HEK293 (cell line): ENCODE measurements around the gene RNPEP.
A peak's percentile ranks its signal among the peaks of the same experiment; 100 is the strongest.

Source experiments
- CTCF ChIP-seq: fragments of 450-650 bp; formaldehyde crosslinking; IDR thresholded peaks from 2 replicates; pipeline ENCODE4 v1.5.1; 2016; ENCODE audit warnings: missing biosample characterization, missing genetic modification characterization
- GLIS2 ChIP-seq: fragments of 450-650 bp; formaldehyde crosslinking; IDR thresholded peaks from 2 replicates; pipeline ENCODE4 v1.5.1; 2016; ENCODE audit warnings: missing biosample characterization, missing genetic modification characterization
- HOXC10 ChIP-seq: sonication (generic); formaldehyde crosslinking; IDR thresholded peaks from 2 replicates; pipeline ENCODE4 v1.8.1; 2023; ENCODE audit warnings: mild to moderate bottlenecking, missing genetic modification reagents
- IKZF3 ChIP-seq: fragments of 450-650 bp; IDR thresholded peaks from 2 replicates; pipeline ENCODE4 v1.5.0; 2018; ENCODE audit warnings: missing biosample characterization, mild to moderate bottlenecking, missing genetic modification characterization, moderate library complexity
- OVOL3 ChIP-seq: fragments of 450-650 bp; formaldehyde crosslinking; IDR thresholded peaks from 2 replicates; pipeline ENCODE4 v1.5.1; 2016; ENCODE audit warnings: missing biosample characterization, missing genetic modification characterization
- PRDM2 ChIP-seq: fragments of 450-650 bp; formaldehyde crosslinking; IDR thresholded peaks from 2 replicates; pipeline ENCODE4 v1.5.1; 2016; ENCODE audit warnings: missing biosample characterization, missing genetic modification characterization, borderline replicate concordance
- ZBTB17 ChIP-seq: fragments of 450-650 bp; formaldehyde crosslinking; IDR thresholded peaks from 2 replicates; pipeline ENCODE4 v1.5.1; 2016; ENCODE audit warnings: missing biosample characterization, missing genetic modification characterization
- ZBTB20 ChIP-seq: fragments of 450-650 bp; formaldehyde crosslinking; IDR thresholded peaks from 2 replicates; pipeline ENCODE4 v1.5.1; 2016; ENCODE audit warnings: missing biosample characterization, missing genetic modification characterization
- ZBTB44 ChIP-seq: fragments of 450-650 bp; IDR thresholded peaks from 2 replicates; pipeline ENCODE4 v1.5.1; 2018; ENCODE audit warnings: missing biosample characterization, mild to moderate bottlenecking, missing genetic modification characterization
- ZBTB48 ChIP-seq: fragments of 450-650 bp; formaldehyde crosslinking; IDR thresholded peaks from 2 replicates; pipeline ENCODE4 v1.5.1; 2016; ENCODE audit warnings: missing biosample characterization, missing genetic modification characterization
- ZBTB8A ChIP-seq: fragments of 450-650 bp; formaldehyde crosslinking; IDR thresholded peaks from 2 replicates; pipeline ENCODE4 v1.5.1; 2016; ENCODE audit warnings: missing biosample characterization, missing genetic modification characterization
- ZNF121 ChIP-seq: fragments of 450-650 bp; formaldehyde crosslinking; IDR thresholded peaks from 2 replicates; pipeline ENCODE4 v1.5.1; 2016; ENCODE audit warnings: missing biosample characterization, missing genetic modification characterization
- ZNF16 ChIP-seq: fragments of 450-650 bp; formaldehyde crosslinking; IDR thresholded peaks from 2 replicates; pipeline ENCODE4 v1.5.1; 2016; ENCODE audit warnings: low read depth, missing biosample characterization, missing genetic modification characterization
- ZNF174 ChIP-seq: fragments of 450-650 bp; formaldehyde crosslinking; IDR thresholded peaks from 2 replicates; pipeline ENCODE4 v1.5.0; 2017; ENCODE audit warnings: missing biosample characterization, mild to moderate bottlenecking, missing genetic modification characterization
- ZNF2 ChIP-seq: fragments of 450-650 bp; formaldehyde crosslinking; IDR thresholded peaks from 2 replicates; pipeline ENCODE4 v1.5.1; 2016; ENCODE audit warnings: missing biosample characterization, missing genetic modification characterization
- ZNF335 ChIP-seq: fragments of 450-650 bp; formaldehyde crosslinking; conservative IDR thresholded peaks from 2 replicates; pipeline ENCODE4 v1.5.1; 2016; ENCODE audit warnings: missing biosample characterization, missing genetic modification characterization
- ZNF341 ChIP-seq: fragments of 450-650 bp; formaldehyde crosslinking; IDR thresholded peaks from 2 replicates; pipeline ENCODE4; 2016; ENCODE audit warnings: low read depth, missing biosample characterization, missing genetic modification characterization
- ZNF473 ChIP-seq: fragments of 450-650 bp; formaldehyde crosslinking; IDR thresholded peaks from 2 replicates; pipeline ENCODE4 v1.5.1; 2017; ENCODE audit warnings: missing biosample characterization, missing genetic modification characterization
- ZNF501 ChIP-seq: fragments of 450-650 bp; formaldehyde crosslinking; IDR thresholded peaks from 2 replicates; pipeline ENCODE4 v1.5.1; 2016; ENCODE audit warnings: missing biosample characterization, missing genetic modification characterization
- ZNF555 ChIP-seq: fragments of 450-650 bp; formaldehyde crosslinking; conservative IDR thresholded peaks from 2 replicates; pipeline ENCODE4 v1.5.1; 2017; ENCODE audit warnings: missing biosample characterization, mild to moderate bottlenecking, missing genetic modification characterization, inconsistent platforms
- ZNF600 ChIP-seq: fragments of 450-650 bp; formaldehyde crosslinking; IDR thresholded peaks from 2 replicates; pipeline ENCODE4 v1.5.1; 2016; ENCODE audit warnings: missing biosample characterization, missing genetic modification characterization
- ZNF658 ChIP-seq: fragments of 450-650 bp; formaldehyde crosslinking; IDR thresholded peaks from 2 replicates; pipeline ENCODE4; 2016; ENCODE audit warnings: missing biosample characterization, missing genetic modification characterization
- ZNF670 ChIP-seq: fragments of 450-650 bp; formaldehyde crosslinking; IDR thresholded peaks from 2 replicates; pipeline ENCODE4 v1.5.1; 2016; ENCODE audit warnings: missing biosample characterization, missing genetic modification characterization, low read depth
- ZNF692 ChIP-seq: fragments of 450-650 bp; formaldehyde crosslinking; IDR thresholded peaks from 2 replicates; pipeline ENCODE4 v1.5.1; 2016; ENCODE audit warnings: missing biosample characterization, missing genetic modification characterization
- ZSCAN4 ChIP-seq: fragments of 450-650 bp; formaldehyde crosslinking; IDR thresholded peaks from 2 replicates; pipeline ENCODE4 v1.5.1; 2017; ENCODE audit warnings: missing biosample characterization, missing genetic modification characterization
- ZXDB ChIP-seq: fragments of 450-650 bp; formaldehyde crosslinking; IDR thresholded peaks from 2 replicates; pipeline ENCODE4 v1.5.1; 2016; ENCODE audit warnings: missing biosample characterization, missing genetic modification characterization
- TF ChIP-seq, protein P1 (sequence below): fragments of 450-650 bp; formaldehyde crosslinking; IDR thresholded peaks from 2 replicates; pipeline ENCODE4 v1.5.1; 2017; ENCODE audit warnings: missing biosample characterization, missing genetic modification characterization

RNPEP gene

GRCh38 chr1:201946224-201946908 lies 36.1 kb upstream of the RNPEP start, which contains the start of gene LMOD1 (continued):
- no peak for TF ChIP-seq PRDM2 (tag by site-specific recombination)
- TF ChIP-seq ZNF692 (tag by site-specific recombination), result peak; percentile 96
- no peak for TF ChIP-seq ZNF16 (tag by site-specific recombination)
- 0 out of 2 replicates have a peak, but pooled peaks have one; percentile 29 for TF ChIP-seq ZNF501 (tag by site-specific recombination)
- TF ChIP-seq ZNF658 (tag by site-specific recombination), result no peak
- TF ChIP-seq CTCF (tag by site-specific recombination), result 0 out of 2 replicates have a peak, but pooled peaks have one; percentile 17
- TF ChIP-seq ZBTB44, result no peak
- TF ChIP-seq IKZF3 (tag by site-specific recombination), result peak; percentile 85; the same call in 1 of the 2 replicates
- no peak for TF ChIP-seq ZNF174 (tag by site-specific recombination)
- TF ChIP-seq ZNF473 (tag by site-specific recombination), result no peak
- no peak for TF ChIP-seq OVOL3 (tag by site-specific recombination)
- TF ChIP-seq ZNF555 (tag by site-specific recombination), result no peak
- peak; percentile 59 for TF ChIP-seq GLIS2
- peak; percentile 39; the same call in 1 of the 2 replicates for TF ChIP-seq ZNF600 (tag by site-specific recombination)
- peak; percentile 92 for TF ChIP-seq ZNF341 (tag by site-specific recombination)
- no peak for TF ChIP-seq ZNF670 (tag by site-specific recombination)
- TF ChIP-seq ZNF2 (tag by site-specific recombination), result peak; percentile 21; the same call in 1 of the 2 replicates
- no peak for TF ChIP-seq ZSCAN4 (tag by site-specific recombination)
- TF ChIP-seq, protein P1, sequence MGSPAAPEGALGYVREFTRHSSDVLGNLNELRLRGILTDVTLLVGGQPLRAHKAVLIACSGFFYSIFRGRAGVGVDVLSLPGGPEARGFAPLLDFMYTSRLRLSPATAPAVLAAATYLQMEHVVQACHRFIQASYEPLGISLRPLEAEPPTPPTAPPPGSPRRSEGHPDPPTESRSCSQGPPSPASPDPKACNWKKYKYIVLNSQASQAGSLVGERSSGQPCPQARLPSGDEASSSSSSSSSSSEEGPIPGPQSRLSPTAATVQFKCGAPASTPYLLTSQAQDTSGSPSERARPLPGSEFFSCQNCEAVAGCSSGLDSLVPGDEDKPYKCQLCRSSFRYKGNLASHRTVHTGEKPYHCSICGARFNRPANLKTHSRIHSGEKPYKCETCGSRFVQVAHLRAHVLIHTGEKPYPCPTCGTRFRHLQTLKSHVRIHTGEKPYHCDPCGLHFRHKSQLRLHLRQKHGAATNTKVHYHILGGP (tag by site-specific recombination), result 0 out of 2 replicates have a peak, but pooled peaks have one; percentile 48
- no peak for TF ChIP-seq HOXC10 (CRISPR knock-in tag)
- TF ChIP-seq ZBTB48 (tag by site-specific recombination), result peak; percentile 50; the same call in 1 of the 2 replicates
- 0 out of 2 replicates have a peak, but pooled peaks have one; percentile 27 for TF ChIP-seq ZBTB20 (tag by site-specific recombination)
- peak; percentile 68 for TF ChIP-seq ZNF335
- 0 out of 2 replicates have a peak, but pooled peaks have one; percentile 10 for TF ChIP-seq ZBTB17
- no peak for TF ChIP-seq ZNF121 (tag by site-specific recombination)
- TF ChIP-seq ZXDB (tag by site-specific recombination), result peak; percentile 100
- no peak for TF ChIP-seq ZBTB8A (tag by site-specific recombination)
